Psoas muscle (tissue), 8 donors: ENCODE results near the gene STRBP. TPM values are rescaled to one million over a fixed set of nuclear protein-coding genes. Genes with fewer than 3 reads are reported as not detected.
"Not testable (repeated sequence)": the region's sequence is repeated elsewhere in the genome, so short reads cannot be mapped to it uniquely, and the experiment has no call there.

ENCODE experiments used
- ATAC-seq, 4 donors: fragments of 200-7000 bp; cut with Tn5 transposase; one replicate each; pipeline ENCODE4 v1.9.1; 2020; ENCODE audit warnings: moderate library complexity in 3 of 4, mild to moderate bottlenecking in 2 of 4
- DNase-seq, 2 donors: peaks; one replicate each; pipeline ENCODE4 v3.0.0-alpha.2; 2020
- H3K27ac ChIP-seq: fragments of 200-600 bp; one replicate; pipeline ENCODE4 v1.8.0; 2022
- H3K27me3 ChIP-seq, 3 donors: fragments of 200-600 bp in 1 of 3; one replicate each; pipeline versions ENCODE4 v1.6.1 to v1.8.0; 2013 to 2022; ENCODE audit warnings: low read length in 2 of 3, mild to moderate bottlenecking in 2 of 3, moderate library complexity in 1 of 3; ENCODE audit not compliant: insufficient read depth in 3 of 3
- H3K36me3 ChIP-seq, 2 donors: fragments of 200-600 bp in 1 of 2; one replicate each; pipeline versions ENCODE4 v1.6.1 to v1.8.0; 2013 to 2022; ENCODE audit warnings: low read depth in 1 of 2, mild to moderate bottlenecking in 1 of 2, moderate library complexity in 1 of 2; ENCODE audit not compliant: insufficient read depth in 1 of 2
- H3K4me1 ChIP-seq: fragments of 200-600 bp; one replicate; pipeline ENCODE4 v1.8.0; 2022
- H3K4me3 ChIP-seq: fragments of 200-600 bp; one replicate; pipeline ENCODE4 v1.8.0; 2022; ENCODE audit warnings: mild to moderate bottlenecking
- H3K9me3 ChIP-seq: fragments of 200-600 bp; one replicate; pipeline ENCODE4 v1.8.0; 2022
- WGBS, 3 donors: extraction: QIAGEN DNeasy Blood & Tissue Kit; methylation state at CpG; one replicate each; pipeline versions ENCODE4 v1.1.6 to v1.1.7; 2013; 5-methylcytosine and 5-hydroxymethylcytosine counted together
- intact Hi-C, 2 donors: fragments of 100-400 bp; cut with DNase I; formaldehyde crosslinking; loops; one replicate each; pipeline versions ENCODE4 v1.11.0 to v1.14.2; 2022
- polyA plus RNA-seq, 3 donors: library from polyadenylated mRNA; stranded (reverse); fragments of 200-250 nt; gene quantifications; one replicate each; pipeline ENCODE4 v1.2.3, GENCODE V29; 2013
- total RNA-seq, 4 donors: library from RNA; stranded (reverse); fragmentation: NEBNext Ultra II Directional in 2 of 4; extraction: Animal tissue kit (Norgen Biotek cat#: 25700) in 2 of 4; gene quantifications; one replicate each; pipeline versions ENCODE4 v1.2.1 to v1.2.4, GENCODE V29; 2021 to 2023
- TF ChIP-seq, protein P1 (sequence below): fragments of 200-600 bp; IDR thresholded peaks from one replicate; pipeline ENCODE4 v1.8.0; 2022; ENCODE audit warnings: antibody characterized with exemption
- donor health status: healthy with polysubstance abuse.
- donor health status: DM: no; HTN: no; CAD: no; lungs with moderate emphysema.
- donor health status: Bipolar disorder and iron deficiency.
- donor health status: healthy.
- donor health status: DM: yes; HTN: yes; CAD: no.
- donor health status: DM: no; HTN: no; CAD: no.
- donor health status: DM: no; HTN: no; CAD: no.
- donor health status: DM: yes; HTN: yes; CAD: no.

Gene STRBP
- total and polyA plus RNA-seq, 7 donors: 3.8 to 8.5 (median 6.2) TPM

DNA sequence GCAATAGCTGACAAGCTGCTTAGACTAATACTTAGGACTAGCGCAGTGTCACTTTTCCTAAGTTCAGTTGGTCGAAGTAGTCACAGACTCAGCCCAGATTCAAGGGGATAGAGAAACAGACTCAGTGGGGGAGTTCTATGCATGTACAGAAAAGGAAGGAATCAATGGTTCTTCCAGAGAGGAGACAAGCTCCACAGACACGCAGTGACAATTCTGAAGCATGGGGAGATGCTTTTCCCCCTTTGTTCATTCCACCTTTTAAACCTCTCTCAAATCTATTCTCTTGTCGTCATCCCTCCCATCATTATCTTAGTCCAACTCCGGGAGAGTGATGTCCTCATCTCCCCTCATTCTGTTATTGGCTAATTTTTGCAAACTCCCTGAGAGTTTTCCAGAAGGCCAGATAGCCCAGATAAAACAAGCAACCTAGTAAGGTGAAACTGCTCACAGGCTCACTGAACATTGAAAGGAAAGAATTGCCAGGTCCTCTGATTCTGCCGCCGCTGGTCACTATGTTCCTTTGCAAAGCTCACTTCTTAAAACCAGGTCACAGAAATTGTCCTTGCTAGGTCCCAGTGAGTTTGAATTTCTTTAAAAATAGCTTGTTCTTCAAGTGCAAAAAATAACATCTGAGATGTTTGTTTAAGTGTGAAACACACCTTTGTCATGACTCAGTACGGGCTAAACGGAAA is 13.4 kb upstream of the STRBP start:
- H3K9me3 ChIP-seq: no peaks in the 10 kb centered on the region
- H3K27ac ChIP-seq: no peak overlapping the region
- no peaks in the 10 kb centered on the region for H3K27me3 ChIP-seq
- no peak for ATAC-seq
- intact Hi-C loops: no loop called here
- peaks cover 4% of the 10 kb centered on the region for H3K4me1 ChIP-seq
- DNase-seq: no peak
- TF ChIP-seq, protein P1, sequence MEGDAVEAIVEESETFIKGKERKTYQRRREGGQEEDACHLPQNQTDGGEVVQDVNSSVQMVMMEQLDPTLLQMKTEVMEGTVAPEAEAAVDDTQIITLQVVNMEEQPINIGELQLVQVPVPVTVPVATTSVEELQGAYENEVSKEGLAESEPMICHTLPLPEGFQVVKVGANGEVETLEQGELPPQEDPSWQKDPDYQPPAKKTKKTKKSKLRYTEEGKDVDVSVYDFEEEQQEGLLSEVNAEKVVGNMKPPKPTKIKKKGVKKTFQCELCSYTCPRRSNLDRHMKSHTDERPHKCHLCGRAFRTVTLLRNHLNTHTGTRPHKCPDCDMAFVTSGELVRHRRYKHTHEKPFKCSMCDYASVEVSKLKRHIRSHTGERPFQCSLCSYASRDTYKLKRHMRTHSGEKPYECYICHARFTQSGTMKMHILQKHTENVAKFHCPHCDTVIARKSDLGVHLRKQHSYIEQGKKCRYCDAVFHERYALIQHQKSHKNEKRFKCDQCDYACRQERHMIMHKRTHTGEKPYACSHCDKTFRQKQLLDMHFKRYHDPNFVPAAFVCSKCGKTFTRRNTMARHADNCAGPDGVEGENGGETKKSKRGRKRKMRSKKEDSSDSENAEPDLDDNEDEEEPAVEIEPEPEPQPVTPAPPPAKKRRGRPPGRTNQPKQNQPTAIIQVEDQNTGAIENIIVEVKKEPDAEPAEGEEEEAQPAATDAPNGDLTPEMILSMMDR: no peak
- H3K36me3 ChIP-seq: no peaks in the 10 kb centered on the region
- no peak overlapping the region for H3K4me3 ChIP-seq
- WGBS, 3 donors: 63 to 69% (median 68%) methylated on average over 9 of the region's 9 CpGs

DNA sequence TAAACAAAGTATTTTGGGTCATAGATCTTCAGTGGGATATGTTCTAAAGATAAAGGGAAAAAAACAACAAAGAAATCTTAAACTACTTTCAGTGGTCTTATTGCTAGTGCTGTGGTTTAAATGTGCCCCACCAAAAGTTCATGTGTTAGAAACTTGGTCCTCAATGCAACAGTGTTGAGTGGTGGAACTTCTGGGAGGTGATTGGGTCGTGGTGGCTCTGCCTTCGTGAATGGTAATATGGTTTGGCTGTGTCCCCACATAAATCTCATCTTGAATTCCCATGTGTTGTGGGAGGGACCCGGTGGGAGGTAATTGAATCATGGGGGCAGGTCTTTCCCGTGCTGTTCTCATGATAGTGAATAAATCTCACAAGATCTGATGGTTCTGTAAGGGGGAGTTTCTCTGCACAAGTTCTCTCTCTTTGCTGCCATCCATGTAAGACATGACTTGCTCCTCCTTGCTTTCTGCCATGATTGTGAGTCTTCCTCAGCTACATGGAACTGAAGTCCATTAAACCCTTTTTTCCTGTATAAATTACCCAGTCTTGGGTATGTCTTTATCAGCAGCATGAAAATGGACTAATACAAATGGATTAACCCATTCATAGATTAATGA is 10.6 kb upstream of the STRBP start:
- ATAC-seq, H3K4me3 ChIP-seq, intact Hi-C loops, H3K36me3 ChIP-seq, H3K4me1 ChIP-seq, H3K27ac ChIP-seq, DNase-seq, H3K27me3 ChIP-seq, H3K9me3 ChIP-seq: not testable (repeated sequence)
- WGBS, 3 donors: 52 to 69% (median 61%) methylated on average over 4 of the region's 4 CpGs

DNA sequence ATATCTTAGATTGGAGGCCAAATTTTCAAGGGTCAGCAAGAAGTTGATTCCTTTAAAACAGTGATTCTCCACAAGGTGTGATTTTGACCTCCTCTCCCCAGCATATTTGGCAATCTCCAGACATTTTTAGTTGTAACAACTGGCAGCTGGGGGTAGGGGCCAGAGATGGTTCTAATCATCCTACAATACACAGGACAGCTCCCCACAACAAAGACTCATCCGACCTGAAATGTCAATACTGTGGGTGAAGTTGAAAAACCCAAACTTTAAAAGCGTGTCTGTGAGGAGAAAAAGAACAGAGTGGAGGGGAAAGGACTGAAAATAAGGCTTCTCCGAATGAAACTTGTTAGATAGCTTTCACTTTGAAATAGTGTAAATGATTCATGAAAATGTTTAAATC is 10.0 kb upstream of the STRBP start:
- ATAC-seq (no peak), DNase-seq (no peak)
- WGBS, 3 donors: 84 to 86% (median 86%) methylated on average over 3 of the region's 3 CpGs
- no peaks in the 10 kb centered on the region for H3K27me3 ChIP-seq
- H3K9me3 ChIP-seq: no peaks in the 10 kb centered on the region
- no peak overlapping the region for H3K27ac ChIP-seq
- H3K4me1 ChIP-seq: peaks cover 4% of the 10 kb centered on the region
- intact Hi-C loops: no loop called here
- H3K36me3 ChIP-seq: no peaks in the 10 kb centered on the region
- H3K4me3 ChIP-seq: no peak overlapping the region
- TF ChIP-seq, protein P1: no peak

DNA sequence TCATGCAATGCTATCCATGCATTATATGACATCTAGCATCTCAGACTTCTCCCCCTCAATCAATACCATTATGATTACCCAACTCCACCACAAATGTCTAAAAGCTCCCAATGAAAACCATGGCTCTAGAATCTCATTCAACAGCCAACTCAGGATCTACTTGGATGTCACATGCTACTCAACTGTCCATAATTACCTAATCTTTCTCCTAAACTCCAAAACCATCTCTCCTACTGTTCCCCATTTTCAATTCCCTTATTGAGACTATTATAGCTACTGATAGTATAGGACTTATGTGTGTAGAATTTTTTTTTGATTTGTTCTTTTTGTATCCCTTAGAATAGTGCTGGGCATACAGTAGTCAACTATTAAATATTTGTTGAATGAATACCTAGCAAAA is 8.2 kb upstream of the STRBP start:
- intact Hi-C loops: no loop called here
- DNase-seq (no peak), ATAC-seq (no peak)
- Histone ChIP-seq H3K27ac (no peak overlapping the region), H3K4me1 (no peaks in the 10 kb centered on the region), H3K9me3 (no peaks in the 10 kb centered on the region), H3K27me3 (no peaks in the 10 kb centered on the region), H3K36me3 (no peaks in the 10 kb centered on the region), H3K4me3 (no peak overlapping the region)
- TF ChIP-seq, protein P1: no peak

DNA sequence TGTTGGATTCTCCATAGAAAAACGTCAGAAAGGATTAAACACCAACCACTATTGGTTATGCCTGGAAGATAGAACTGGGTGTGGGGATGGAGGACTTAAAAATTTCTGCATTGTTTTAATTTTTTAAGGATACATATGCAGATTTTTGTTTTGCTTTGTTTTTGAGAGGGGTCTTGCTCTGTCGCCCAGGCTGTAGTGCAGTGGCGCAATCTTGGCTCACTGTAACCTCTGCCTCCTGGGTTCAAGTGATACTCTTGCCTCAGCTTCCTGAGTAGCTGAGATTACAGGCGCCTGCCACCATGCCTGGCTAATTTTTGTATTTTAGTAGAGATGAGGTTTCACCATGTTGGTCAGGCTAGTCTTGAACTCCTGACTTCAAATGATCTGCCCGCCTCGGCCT is 2.7 kb upstream of the STRBP start:
- H3K36me3 ChIP-seq, H3K4me1 ChIP-seq, ATAC-seq, intact Hi-C loops, H3K27me3 ChIP-seq, DNase-seq, H3K9me3 ChIP-seq, H3K4me3 ChIP-seq, H3K27ac ChIP-seq: not testable (repeated sequence)
- WGBS, 3 donors: 89 to 90% (median 90%) methylated on average over 6 of the region's 6 CpGs
